Cortex of kidney (tissue), 1 donor: ENCODE measurements around the gene PRSS58.

Experiments used
- DNase-seq: peaks from one replicate; lab custom pipeline; 2025; lab: John Stamatoyannopoulos, UW

Gene PRSS58, protein sequence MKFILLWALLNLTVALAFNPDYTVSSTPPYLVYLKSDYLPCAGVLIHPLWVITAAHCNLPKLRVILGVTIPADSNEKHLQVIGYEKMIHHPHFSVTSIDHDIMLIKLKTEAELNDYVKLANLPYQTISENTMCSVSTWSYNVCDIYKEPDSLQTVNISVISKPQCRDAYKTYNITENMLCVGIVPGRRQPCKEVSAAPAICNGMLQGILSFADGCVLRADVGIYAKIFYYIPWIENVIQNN

DNA sequence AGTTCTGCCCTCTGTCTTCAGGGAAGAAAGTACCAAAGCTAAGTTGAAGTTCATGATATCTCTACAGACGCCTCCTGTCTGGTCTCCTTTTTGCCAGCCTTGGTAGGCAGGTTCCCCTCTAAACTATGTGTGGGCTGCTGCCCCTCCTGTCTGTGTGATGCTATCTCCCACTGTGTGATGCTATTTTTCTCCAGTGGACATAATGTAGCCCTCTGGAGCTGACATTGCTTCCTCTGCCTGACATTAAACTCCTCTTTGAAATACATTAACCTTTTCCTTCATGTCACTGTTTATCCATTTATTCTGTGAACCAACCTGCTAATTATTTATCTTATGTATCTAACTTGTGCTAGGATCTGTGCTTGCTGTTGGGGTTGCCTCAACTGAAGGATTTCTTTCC lies at the start of gene PRSS58:
Gene PRSS58 (minus strand): TSS at position 101 of the 400 bp plus-strand sequence. CDS start 351 bp downstream, outside the sequence.
- no peak for DNase-seq

DNA sequence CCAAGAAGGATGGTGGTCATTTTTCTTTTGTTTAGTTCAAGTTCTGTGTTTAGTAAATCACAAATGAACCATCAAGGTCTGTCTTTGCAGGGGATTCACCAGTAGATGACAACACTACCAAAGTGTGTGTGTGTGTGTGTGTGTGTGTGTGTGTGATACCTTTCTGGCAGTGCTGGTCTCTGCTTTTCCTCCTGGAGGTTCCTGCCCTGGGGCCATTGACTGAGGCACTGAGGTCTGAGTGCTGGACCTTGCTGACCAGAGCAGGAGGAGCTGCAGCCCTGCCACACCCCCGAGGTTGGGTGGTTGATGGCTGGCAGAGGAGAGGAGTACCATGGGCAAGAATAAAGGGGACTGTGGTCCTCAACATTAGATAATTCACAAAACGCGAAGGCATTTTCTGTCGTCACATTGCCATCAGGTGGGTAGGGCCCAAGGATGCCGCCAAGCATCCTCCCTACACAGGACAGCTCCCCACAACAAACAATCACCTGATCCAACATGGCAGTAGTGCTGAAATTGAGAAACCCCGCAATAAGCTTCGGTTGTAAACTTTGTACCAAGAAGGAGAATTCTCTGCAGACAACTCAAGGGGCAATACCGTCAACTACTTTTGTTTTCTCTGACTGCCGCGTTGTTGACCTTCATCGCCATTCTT lies 49.5 kb upstream of the PRSS58 start:
- no peak for DNase-seq

DNA sequence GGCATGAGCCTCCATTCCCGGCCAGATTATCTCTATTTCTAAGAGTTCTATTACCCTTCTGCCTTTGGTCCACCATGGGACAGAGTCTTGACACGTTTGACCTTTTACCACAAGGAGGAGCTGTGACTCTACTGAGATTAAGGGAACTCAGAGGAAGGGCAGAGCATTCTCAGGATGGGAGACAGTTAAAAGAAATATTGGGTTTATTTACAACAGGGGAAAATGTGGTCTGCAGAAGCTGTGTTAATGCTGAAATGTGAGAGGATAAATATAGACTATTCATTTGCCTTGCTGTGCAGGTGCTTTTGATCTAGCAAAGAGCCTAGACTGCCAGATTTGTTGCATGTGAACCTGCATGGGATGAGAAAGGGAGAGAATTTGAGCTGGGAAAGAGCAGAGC lies 45.8 kb upstream of the PRSS58 start:
- DNase-seq: no peak

DNA sequence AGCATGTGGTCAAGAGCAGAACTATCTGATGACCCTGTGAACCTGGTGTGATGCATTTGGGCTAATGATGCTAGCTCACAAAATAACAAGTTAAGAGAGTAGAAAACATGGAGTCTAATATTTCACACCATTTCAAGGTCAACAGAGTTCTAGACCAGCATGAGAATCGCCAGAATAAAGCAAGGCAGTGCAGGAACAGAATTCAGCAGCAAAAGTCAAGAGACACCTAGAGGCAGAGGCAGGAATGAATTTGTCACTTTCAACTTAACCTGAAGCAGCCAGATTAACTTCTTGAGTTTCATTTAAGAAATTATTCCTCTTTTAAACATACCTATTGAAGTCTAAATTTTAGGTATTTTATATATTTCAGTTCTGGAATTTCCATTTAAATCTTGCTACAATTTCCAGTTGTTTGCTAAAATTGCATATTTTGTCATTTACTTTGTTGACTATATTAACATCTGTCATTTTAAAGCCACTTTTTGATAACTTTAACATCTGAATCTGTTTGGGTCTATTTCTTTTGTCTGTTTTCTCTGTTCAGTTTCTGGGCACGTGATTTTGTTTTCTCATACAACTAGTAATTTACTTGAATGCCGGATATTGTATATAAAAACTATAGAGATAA lies 44.2 kb upstream of the PRSS58 start:
- DNase-seq: no peak

DNA sequence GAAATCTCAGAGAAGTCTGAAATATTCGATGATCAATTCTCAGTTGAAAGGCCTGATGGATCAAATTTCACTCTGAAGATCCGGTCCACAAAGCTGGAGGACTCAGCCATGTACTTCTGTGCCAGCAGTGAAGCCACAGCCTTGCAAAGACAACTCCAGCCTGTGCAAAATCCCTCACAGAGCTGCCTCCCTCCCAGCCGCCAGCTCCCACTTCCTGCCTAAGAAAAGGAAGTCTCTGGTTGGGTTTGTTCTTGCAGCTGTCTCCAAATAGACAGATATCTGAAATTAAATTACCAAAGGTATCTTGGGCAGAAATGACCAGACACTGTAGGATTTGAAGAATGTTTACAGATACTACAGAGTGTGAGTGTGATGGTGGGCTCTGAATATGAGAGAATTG lies 43.4 kb upstream of the PRSS58 start:
- DNase-seq: no peak

DNA sequence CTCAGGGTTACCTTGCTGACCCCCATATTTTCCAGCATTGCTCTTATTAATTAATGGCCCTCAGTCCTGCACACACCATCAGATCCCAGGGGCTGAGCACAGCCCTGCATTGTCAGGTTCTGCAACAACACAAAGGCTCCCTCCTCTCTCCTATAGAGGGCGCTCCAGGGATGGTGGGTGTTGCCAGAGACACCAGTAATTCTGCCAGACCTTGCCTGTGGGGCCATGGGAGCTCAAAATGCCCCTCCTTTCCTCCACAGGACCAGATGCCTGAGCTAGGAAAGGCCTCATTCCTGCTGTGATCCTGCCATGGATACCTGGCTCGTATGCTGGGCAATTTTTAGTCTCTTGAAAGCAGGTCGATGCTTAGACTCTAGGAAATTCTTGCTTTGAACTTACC lies 42.8 kb upstream of the PRSS58 start:
- no peak for DNase-seq

DNA sequence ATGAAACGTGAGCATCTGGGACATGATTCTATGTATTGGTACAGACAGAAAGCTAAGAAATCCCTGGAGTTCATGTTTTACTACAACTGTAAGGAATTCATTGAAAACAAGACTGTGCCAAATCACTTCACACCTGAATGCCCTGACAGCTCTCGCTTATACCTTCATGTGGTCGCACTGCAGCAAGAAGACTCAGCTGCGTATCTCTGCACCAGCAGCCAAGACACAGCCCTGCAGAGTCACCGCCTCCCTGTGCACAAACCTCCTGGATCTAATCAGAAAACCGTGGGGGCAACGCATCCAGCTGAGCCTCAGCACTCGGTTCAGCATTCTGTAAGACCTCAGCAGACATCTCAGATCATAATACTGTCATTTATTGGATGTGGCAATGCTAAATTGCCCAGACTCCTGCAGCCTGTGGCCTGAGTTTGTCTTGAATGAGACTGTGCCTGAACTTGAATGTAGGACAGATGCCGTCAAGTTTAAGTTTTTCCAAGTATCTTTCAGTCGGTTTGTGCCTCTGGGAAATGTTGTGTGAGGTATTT lies 41.5 kb upstream of the PRSS58 start:
- DNase-seq: no peak

DNA sequence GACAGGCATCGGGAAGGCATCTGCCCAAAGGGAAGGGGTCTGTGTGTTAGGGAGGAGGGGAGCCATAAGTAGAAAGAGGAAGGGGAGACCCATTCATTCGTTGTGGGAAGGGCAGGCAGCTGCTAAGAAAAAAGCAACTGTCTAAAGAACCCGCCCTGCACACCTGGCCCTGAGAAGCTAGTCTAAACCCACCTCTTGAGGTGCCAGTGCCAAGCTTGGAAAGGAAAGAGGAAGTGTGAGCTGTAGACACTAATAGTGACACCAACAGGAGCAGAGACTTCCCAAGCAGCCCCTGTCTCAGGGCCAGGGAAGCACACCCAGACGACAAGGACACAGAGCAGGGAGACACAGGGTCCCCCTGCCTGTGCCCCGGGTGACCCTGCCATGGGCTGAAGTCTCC lies 40.8 kb upstream of the PRSS58 start:
- DNase-seq: no peak

DNA sequence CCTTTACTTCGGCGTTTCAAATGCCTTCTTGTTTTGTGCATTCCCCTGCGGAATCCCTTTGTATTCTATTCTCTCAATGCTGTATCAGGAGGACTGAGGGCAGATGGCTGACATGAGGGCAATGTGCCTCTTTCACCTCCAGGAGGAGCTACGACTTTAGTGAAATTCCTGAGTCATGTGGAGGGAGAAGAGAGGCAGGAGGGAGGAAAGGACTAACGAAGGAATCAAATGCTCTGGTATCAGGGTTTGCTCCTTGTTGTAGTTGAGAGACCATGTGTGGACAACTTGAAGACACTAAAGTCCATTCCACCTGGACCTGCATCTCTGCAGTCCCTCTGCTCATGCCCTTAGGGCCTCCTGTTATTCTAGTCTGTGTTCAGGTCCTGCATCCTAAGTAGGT lies 40.2 kb upstream of the PRSS58 start:
- DNase-seq: no peak

DNA sequence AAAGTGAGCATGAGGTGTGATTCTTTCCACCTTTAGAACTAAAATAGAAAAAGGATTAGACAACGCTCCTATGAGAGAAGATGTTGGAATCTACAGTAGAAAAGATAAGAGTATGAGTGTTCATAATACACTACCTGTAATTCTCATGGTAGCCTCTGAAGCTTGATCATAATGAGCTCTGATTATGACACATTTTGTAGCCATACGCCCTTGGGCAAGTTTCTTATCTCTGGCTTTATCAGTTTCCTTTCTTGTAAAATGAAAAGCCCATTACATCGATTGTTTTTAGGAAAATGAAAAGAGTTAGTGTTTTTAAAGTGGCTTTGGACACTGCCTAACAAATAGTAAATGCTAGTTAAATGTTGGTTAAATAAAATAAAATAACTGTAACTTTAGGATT lies 22.4 kb upstream of the PRSS58 start:
- no peak for DNase-seq

DNA sequence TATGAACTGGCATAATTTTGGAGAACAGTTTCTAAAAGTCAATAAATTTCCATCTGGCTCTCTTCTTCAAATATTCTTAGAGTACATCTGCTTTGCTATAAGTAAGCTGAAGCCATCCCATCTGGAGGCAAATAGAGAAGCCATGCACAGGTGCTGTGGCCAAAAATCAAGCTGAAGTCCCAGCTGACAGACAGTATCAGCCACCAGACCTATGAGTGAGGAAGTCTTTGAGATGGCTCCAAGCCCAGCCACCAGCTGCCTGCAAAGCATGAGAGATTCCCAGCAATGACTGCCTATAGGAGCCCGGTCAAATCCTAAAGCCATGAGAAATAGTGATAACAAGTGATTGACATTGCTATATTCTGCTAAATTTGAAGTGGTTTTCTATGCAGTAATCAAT lies 21.7 kb upstream of the PRSS58 start:
- no peak for DNase-seq

DNA sequence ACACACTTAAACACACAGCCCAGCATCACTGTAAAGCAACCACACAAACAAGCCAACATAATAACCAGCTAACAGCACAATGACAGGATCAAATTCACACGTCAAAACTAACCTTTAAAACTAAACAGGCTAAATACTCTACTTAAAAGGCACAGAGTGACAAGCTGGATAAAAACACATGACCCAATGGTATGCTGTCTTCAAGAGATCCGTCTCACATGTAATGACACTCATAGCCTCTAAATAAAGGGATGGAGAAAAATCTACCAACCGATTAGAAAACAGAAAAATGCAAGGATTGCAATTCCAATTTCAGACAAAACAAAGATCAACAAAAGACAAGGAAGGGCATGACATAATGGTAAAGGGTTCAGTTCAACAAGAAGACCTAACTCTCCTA lies 17.2 kb upstream of the PRSS58 start:
- DNase-seq: no peak

DNA sequence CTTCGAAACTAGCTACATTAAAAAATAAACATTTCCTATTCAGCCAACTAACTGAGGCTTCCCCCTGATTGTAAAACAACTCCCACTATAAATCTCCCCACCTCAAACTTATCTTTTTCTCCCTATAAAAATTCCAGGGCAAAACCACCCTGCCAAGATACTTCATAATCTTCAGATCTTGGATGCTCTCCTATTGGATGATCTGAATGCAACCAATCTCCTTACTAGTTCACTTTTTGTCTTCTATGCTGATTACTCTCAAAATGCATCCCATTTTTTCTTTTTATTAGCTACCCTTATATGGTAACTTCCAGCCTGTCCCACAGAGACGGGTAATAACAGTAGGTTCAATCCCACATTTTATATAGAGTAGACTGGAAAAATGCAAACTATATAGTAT lies 15.0 kb upstream of the PRSS58 start:
- DNase-seq: no peak

DNA sequence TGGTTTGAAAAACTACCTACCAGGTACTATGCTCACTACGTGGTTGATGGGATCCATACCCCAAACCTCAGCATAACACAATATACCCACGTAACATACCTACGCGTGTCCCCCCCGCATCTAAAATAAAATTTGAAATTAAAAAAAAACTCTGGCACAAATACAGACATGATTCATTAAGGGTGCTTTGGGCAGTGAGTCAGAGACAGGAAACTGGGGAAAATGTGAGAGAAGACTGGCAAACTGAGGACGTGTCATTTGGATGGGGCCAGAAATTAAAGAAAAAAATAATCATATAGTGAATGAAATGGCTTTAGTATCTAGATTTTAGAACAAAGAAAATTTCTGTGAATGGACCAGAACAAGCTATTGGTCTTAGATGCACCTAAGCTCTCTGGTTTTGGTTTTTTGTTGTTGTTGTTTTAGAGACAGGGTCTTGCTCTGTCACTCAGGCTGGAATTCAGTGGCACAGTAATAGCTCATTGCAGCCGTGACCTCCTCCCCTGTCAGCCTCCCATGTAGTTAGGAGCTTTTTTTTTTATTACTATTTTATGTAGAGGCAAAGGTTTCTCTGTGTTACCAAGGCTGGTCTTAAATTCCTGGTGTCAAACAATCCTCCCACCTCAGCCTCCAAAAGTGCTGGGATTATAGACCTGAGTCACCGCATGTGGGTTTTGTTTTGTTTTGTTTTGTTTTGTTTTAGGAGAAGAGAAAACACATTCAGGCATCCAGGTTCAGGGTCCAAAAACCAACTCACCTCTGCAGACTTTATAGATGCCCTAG lies 5.9 kb upstream of the PRSS58 start:
- no peak for DNase-seq

DNA sequence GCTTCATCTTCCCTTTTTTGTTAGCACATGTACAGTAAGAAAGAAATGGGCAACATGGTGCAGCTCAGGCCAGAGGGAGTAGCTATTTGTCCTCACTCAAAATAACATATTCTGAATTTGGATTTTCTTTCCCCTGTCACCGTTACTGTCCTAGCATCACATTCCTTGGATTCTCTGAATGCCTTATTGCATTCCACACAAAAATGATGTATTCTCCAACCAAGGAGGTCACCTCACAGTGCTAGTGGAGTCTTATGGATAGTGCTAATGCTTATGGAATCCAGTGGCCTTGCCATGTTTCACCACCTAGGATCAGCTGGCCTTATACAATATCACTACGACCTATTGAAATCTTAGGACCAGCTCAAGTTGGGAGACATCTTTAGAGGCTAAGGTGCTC lies 7.2 kb downstream of the PRSS58 start:
- DNase-seq: no peak

DNA sequence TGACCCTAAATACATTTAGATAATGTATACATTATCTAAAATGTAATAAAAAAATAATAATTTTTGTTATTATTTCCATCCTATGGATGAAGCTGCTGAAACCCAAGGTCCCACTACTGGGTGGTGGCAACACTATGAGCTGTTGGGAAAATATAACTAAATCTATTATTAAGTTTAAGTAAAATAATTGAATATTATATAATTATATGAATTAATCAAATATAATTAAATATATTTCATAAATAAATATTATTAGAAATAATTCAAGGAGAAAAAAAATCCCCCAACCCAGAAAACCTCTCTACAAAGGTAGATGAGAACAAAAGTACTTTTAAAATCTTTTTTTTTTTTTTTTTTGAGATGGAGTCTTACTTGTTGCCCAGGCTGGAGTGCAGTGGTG lies 7.9 kb downstream of the PRSS58 start:
- no peak for DNase-seq

DNA sequence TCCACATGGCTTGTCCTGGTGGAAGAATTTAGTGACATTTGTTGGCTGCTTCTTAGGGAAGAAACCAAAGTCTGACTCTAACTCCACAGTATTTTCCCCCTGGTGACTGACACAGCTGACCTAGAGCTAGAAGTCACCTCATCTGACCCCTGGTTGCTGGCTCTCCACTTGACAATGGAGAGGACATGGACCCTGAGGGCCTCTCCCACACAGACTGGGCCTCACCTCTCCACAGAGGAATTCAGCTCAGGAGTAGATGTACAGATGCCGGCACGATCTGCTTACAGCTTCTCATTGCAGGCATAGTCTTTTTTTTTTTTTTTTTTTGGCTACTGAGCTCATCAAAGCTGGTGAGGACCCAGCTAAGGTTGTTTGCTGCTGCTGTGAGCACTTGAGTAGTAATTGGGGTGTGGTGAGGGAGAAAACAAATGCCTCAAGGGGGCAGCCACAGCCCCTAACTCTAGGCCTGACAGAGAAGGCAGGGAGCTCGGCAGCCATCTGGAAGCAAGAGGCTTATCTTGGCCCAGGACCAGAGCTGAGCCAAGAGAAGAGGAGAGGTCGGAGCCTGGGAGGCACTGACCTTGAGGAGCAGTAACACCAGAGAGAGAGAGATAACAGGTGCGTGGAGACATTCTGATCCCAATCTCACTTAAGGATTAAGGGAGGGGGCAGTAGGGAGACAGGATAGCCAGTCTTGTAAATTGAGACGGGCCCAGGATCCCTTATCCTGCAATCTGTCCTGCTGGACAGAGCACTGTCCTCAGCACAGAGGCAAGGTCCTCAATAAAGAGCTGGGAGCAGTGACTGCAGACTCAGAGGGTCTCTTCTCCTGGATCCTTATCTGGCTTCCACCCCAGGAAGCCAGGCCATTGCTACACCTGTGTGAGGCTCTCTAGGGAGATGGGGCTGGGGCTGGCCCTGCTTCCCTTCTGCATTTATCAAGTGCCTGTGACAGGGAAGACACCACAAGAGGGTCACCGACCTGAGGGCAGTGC lies 9.4 kb downstream of the PRSS58 start:
- DNase-seq: no peak

DNA sequence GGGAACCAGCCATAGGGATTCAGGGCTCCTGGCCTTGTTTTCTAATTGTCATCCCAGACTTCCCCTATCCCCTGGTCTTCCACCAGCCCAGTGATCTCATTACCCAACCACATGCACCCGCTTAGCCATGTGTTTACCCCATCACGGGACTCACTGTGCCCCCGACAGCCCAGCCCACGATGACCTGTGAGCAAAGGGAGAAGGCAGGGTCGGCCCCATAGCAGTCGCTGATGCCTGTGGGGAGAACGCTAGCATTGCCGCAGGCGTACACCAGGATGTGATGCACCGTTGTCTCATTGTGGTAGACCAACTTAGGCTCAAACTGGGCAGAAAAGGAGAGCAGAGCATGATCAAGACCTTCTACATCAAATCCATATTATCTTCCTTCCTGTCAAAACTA lies 14.0 kb downstream of the PRSS58 start:
- DNase-seq: no peak

DNA sequence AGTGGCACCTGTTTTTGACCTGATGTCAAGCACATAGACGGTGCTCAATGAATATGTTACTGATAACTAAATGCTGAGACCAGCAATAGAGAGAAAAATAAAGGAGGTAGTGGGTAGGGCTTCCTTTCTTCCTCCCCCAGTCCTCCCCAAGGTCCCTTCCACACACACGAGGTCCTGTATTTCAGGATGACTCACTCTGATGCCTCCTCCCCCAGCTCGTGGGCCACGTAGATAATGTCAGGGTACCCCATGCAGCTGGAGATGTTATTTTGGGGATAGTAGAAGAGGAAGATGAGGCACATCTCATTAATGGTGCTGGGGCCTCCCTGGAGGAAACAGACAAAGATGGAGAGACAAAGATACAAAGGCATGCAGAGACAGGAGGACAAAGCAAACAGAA lies 17.3 kb downstream of the PRSS58 start:
- DNase-seq: no peak

DNA sequence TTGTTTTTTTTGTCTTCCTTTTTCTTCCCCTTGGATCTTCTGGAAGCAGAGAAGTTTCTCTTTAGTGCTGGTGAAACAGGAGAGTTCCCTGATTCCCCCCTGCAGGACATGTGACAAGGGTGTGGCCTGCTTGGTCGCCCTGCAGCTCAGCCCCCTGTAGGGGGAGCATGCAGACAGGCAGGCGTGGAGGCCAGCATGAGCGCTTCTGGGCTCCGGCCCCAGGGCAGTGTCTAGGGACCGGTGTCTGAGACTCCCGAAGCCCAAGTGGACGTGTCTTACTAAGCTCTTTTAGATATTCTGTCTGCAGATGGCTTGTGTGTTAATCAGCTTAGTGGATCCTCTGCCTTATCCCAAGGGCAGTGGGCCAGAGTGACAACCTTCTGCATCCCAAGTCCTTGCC lies 26.1 kb downstream of the PRSS58 start:
- DNase-seq: no peak

DNA sequence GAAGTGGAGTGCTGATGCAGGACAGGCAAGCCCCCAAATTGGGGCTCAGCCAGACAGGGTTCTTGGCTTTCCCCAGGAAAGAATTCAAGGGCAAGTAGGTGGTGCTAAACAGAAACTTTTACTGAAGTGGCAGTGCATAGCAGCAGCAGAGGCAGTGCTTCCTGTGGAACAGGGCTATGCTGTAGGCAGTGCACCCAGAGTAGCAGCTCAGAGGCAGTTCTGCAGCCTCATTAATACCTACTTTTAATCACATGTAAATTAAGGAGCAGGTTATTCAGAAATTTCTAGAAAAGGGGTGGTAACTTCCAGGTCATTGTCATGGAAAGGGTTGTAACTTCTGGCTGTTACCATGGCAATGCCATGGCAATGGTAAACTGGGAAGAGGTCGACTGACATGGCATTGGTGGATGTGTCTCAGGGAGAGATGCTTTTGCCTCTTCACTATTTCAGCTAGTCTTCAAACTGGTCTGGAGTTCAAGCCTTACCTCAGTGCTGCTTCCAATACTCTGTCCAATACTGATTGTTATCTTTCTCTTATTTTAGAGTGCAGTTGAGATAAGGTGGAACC lies 29.2 kb downstream of the PRSS58 start:
- no peak for DNase-seq
